Ecto neural progenitor cell (in vitro differentiated cells): ENCODE data around the gene POLE4.

Experiments
- DNase-seq: peaks from one replicate; pipeline ENCODE4 v3.0.0-alpha.2; 2018; ENCODE audit warnings: low spot score

POLE4 gene

DNA sequence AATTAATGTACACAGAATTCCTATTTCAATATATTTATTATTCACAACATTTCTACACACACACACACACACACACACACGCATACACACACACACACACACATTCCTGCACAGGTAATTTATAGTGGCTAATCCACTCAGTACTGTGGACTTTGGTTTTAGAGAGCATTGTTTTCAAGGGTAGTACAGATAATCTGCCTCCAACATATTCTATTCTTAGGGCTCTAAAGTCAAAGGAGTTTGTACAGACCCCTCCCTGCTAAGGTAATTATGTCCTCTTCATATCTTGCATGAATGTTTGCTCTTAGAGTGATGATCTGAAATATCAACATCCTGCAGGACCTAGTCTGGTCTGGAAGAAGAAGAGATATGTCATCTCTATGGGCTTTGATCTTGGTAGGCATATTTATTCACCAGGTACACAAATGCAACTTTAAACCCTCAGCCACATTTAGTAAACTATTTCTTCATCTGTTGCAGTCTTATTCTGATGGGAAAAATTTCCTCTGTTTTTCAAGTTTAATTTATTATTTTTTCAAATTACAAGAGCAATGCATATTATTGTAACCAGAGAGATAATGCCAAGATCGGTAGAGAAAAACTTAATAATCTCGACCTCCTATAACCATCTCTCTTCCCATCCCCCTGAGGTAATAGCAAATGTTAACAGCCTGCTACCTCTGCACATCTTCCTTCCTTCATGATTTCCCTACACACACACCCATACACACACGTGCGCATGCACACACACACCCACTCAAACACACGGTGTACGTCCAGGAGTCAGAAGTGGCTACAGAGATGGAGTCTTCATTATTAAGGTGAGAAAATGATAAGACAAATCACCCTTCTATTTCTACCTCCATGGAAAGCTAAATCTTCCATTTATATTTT lies 18.3 kb upstream of the POLE4 start:
- DNase-seq, result no peak

DNA sequence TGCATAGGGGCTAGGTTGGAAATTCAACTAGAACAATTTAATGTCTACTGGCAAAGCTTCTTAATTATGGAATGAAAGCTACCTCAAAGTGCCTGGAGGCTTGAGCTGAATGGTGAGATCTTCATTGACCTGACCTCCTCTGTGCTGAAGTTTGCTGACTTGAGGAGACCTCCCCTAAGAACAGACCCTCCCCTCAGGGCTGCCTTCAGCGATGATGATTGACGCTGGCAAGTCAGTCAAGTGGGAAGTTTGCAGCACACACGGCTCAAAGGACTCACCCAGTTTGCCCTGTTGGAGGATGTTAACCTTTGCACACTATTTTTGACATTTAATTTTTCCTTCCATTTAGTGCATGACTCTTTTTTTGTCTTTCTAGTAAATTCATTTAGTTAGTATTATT lies 17.2 kb upstream of the POLE4 start:
- DNase-seq, result no peak

DNA sequence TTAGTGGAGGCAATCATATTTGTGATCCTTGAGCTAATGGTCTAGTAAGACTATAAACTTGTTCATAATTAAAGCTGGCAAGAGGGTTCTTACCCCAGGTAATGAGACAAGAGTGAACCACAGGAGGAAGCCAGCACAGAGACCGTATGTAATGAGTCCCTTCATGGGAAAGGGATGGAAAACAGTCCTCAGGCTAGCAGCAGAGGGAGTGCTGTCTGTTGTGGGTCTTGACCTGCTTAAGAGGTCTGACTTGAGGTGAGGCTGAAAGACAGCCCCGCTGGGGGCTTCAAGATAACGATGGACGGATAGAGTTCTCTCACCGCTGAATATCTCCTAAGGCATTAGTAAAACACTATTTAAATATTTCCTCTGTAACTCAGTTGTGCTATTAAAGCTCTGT lies 16.2 kb upstream of the POLE4 start:
- no peak for DNase-seq

DNA sequence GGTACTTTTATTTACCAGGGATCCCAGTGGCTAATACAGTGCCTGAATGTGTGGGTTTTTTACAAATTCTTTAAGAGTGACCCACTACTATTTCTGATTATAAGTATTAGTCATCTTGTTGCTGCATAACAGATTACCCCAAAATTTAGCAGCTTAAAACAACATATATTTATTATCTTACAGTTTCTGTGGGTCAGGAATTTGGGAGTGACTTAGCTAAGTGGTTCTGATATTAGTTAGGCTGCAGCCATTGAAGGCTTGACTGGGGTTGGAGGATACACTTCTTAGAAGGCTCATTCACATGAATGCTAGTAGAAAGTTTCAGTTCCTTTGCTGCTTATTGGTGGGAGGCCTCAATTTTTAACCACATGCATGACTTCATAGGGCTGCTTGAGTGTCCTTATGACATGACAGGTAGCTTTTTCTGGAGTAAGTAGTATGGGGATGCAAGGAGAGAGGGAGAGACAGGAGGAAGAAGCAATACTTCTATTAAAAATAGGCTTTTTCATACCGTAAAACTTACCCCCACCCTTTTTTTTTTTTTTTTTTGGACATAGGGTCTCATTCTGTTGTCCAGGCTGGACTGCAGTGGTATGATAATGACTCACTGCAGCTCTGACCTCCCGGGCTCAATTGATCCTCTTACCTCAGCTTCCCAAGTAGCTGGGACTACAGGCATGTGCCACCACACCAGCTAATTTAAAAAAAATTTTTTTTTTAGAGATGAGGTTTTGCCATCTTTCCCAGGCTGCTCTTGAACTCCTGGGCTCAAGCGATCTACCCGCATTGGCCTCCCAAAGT lies 13.3 kb upstream of the POLE4 start:
- DNase-seq, result no peak

DNA sequence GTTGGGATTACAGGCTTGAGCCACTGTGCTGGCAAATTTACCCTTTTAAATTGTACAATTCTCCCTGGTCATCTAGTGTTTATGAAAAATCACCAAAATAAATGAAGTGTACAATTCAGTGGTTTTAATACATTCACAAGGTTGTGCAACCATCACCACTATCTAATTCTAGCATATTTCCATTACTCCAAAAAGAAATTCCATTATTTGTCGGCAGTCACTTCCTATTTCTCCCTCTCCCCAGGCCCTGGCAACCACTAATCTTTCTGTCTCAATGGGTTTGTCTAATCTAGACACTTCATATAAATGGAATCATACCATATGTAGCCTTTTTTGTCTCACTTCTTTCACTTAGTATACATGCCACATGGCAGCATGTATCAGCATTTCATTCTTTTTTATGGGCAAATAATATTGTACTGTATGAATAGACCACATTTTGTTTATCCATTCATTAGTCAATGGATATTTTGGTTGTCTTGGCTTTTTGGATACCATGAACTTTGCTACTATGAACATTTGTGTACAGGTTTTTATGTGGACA lies 12.6 kb upstream of the POLE4 start:
- DNase-seq, result no peak

DNA sequence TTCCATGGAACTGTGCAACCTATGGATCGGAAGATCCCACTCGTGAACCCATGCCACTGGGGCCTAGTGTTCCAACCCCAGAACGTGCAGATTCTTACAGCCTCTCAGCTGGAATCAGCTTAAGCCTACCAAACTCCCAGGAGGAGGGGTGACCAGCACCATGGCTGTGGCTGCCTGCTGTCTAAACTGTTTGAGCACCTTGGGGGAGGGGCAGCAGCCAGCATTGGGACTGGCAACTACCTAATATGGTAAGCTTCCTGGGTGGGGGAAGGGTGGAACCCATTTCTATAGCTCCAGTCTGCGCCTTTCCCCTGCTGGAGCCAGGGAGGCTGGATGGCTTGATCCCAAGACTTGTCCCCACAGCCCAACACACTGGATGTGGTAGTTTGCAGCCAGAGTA lies 10.7 kb upstream of the POLE4 start:
- no peak for DNase-seq

DNA sequence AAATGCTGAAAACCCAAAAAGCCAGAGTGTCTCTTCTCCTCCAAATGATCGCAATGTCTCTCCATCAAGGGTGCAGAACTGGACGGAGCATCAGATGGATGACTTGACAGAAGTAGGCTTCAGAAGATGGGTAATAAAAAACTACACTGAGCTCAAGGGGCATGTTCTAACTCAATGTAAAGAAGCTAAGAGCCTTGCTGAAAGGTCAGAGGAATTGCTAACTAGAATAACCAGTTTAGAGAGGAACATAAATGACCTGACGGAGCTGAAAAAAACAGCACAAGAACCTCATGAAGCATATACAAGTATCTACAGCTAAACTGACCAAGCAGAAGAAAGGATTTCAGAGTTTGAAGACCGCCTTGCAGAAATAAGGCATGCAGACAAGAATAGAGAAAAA lies 9.7 kb upstream of the POLE4 start:
- DNase-seq, result no peak

DNA sequence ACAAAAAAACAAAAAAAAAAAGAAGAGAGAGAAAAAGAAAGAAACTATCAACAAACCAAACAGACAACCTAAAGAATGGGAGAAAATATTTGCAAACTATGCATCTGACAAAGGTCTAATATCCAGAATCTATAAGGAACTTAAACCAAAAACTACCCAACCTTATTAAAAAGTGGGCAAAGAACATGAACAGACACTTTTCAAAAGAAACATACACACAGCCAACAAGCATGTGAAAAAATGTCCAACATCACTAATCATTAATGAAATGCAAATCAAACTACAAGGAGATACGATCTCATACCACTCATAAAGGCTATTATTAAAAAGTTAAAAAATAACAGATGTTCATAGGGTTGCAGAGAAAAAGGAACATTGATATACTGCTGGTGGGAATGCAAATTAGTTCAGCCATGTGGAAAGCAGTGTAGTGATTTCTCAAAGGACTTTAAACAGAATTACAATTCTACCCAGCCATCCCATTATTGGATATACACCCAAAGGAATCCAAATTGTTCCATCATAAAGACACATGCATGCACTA lies 7.2 kb upstream of the POLE4 start:
- DNase-seq, result no peak

DNA sequence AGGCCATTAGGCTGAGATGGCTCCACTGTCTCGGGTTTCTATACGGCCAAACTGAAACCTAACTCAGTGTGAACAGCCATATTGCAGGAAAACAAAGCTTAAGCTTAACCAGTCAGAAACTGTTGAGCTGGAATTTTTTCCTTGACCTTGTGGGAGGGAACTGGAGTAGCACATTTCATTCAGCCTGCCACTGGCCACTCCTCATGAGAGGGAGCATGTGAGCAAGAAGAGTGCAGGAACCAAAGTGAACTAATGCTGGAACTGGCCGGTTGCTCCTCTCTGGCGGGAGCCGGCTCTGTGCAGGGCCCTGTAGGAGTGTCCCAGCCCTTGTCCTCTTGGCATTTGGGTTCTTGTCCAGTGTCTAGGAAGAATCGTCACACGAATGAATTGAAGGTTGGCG lies 5.9 kb upstream of the POLE4 start:
- DNase-seq, result no peak

DNA sequence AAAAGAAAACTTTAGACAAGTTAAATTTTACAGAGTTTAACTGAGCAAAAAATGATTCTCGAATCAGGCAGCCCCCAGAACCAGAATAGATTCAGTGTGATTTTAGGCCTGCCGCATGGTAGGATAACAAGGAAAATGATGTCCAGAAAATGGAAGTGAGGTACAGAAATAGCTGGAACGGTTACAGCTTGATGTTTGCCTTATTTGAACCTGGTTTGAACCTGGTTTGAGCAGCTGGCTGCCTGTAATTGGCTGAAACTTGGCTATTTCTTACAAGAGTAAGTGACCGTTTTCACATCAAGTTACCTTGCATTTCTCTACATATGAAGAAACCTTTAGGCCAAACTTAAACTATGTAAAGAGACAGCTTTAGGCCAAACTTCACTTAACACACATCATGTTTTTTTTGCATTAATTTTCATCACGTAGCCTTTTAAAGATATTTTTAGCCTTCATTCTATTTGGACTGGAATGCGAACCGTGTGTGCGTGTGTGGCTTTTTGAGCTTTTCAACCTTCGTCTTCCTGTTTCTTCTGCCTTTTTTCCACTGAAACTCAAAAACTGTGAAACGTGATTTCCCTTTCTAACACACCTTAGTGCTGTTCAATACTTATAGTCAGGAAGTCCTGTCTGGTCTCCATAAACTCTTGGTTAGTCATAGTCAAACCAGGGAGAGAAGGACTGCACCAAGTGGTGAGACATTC lies 4.5 kb upstream of the POLE4 start:
- DNase-seq, result no peak

DNA sequence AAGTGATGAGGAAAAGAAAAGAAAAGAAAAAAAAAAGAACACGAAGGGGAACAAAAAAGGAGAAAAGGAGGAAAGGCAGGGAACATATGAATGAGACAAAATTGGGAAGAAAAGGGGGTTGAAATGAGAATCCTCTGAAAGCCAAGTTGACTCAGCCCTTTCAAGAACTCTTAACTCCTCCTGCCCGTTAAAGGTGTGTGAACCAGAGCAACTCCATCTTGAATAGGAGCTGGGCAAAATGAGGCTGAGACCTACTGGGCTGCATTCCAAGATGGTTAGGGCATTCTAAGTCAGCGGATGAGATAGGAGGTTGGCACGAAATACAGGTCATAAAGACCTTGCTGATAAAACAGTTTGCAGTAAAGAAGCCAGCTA lies 4.0 kb upstream of the POLE4 start:
- DNase-seq, result no peak

DNA sequence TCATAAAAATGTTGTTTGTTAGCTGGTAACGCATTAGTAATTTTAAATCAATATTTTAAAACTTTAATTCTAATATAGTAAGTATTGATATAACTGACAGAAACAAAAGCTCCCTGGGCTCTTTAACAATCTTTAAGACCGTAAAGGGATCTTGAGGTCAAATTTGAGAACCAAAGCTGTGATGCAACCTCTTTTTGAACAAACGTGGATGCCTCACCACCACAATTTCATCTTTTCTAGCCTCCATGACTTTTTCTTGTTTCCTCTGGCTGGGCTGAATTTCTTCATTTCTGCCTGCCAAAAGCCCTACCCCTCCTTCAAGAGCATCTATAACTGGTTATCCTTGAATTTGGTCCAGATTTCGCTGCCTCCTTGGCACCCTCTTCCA lies 563 bp upstream of the POLE4 start:
- DNase-seq, result no peak

DNA sequence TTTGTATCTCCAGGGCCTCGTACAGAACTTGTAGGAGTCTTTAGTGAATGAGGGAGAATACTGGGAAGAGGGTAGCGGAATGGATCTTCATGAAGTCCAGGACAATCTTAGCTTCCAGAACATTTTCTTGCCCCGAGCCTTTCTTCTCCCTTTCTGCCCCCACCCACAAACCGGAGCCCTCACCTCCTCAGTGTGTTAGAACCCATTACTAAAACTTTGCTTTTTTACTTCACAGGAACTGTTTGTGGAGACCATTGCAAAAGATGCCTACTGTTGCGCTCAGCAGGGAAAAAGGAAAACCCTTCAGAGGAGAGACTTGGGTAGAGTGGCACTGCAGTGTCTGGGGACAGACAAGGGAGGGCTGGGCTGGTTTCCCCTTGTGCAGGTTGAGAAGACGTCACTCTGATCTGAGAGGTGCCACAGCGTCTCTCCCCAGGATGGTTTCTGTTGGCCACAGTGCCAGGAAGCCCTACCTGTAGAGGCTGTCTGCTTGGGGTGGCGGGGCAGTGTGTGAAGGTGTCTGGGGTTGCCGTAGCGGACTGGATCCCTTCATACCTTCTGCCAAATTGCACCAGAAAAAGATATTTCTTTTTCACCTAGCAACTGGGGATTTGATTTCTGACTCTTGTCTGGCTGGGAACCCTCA lies 786 bp downstream of the POLE4 start:
- no peak for DNase-seq

DNA sequence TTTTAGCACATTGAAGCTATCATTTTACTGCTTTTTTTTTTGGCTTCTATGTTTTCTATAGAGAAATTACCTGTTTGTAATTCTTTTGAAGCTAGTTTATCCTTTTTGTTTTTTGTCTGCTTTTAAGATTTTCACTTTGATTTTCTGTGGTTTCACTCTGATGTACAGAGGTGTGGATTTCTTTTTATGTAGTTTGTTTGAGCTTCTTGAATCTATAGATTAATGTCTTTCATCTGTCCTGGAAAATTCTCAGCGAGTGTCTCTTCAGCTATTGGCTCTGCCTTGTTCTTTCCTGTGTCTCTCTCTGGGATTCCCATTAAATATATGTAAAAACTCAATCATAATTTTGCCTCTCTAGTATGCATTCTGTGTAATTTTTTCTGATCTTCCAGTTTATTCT lies 8.4 kb downstream of the POLE4 start:
- DNase-seq, result no peak

DNA sequence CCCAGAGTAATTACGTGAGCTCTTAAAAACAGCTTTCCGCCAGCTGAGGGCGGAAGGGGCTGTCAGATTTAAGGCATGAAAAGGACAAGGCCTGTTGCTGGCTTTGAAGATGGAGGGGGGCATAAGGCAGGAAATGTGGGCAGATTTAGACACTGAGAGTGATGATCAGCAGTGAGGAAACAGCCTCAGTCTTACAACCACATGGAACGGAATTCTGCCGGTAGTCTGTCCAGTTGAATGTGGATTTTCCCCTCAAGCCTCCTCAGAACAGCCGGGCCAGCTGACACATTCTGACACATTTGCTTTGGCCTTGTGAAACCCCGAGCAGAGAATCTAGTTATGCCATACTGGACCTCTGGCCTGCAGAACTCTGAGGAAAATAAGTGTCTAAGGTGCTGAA lies 16.6 kb downstream of the POLE4 start:
- DNase-seq, result no peak

DNA sequence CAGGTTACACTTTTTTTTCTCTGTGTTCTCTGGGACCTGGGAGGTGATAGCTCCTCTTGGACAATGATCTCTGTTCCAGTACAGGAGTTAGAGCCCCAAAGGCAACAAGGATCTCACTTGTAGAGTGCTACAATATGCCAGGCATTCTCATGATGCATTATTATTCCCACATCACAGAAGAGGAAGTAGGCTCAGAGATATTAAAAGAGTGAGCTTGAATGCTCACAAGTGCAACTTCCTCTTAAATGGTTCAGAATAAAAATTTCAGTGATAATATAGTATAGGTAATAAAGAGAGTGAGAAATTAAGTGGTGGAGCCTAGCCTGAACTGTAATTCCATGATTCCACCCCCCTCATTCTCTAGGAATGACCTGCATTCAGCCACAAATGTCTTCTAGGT lies 21.4 kb downstream of the POLE4 start:
- DNase-seq, result no peak

DNA sequence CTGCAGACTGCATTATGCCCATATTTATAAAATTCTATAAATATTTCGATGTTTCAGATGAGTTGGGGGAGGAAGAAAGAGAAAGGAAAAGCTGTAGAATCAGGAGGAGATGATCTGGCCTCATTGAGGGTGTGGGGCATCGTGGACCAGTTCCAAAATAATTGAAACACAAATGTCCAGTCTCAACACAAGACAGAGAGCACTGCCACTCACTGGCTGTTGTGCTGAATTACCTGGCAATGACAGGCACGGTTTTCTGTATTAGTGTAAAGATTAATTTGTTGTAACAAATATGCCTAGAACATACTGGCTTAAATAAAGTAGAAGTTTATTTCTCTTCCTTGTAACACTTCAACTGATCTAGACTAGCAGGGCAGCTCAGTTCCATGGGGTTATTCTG lies 24.1 kb downstream of the POLE4 start:
- no peak for DNase-seq

DNA sequence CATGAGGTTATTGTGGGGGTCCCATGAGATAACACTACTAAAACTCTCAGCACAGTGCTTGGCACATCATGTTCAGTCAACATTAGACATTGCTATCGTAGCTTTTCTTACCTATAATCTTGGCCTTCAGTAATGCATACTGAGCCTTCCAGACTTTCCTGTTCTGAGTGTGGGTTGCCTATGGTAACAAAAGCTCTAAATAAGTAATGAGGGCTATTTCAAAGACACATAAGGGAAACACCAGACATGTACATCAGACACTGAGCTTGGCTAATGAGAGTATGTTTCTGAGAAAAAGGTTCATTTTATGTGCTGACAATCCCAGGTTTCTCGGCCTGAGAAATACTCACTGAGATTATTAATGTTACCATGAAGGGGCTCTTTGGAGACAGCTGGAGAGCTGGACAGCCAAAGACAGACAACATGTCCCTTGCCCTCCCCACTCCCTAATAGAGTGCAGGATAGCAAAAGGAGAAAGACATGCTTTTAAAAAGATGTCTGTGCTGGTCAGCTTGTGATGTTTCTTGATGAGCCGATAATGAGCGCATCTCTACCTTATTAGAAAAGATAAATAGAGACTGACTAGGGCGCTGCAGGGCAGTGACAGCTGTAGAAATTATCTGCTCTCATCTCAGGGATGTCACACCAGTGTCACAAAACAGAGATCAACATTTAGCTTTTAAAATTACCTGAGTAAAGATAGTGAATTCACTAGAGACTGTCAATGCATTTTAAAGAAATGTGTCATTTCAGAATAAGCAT lies 25.4 kb downstream of the POLE4 start:
- DNase-seq, result no peak

DNA sequence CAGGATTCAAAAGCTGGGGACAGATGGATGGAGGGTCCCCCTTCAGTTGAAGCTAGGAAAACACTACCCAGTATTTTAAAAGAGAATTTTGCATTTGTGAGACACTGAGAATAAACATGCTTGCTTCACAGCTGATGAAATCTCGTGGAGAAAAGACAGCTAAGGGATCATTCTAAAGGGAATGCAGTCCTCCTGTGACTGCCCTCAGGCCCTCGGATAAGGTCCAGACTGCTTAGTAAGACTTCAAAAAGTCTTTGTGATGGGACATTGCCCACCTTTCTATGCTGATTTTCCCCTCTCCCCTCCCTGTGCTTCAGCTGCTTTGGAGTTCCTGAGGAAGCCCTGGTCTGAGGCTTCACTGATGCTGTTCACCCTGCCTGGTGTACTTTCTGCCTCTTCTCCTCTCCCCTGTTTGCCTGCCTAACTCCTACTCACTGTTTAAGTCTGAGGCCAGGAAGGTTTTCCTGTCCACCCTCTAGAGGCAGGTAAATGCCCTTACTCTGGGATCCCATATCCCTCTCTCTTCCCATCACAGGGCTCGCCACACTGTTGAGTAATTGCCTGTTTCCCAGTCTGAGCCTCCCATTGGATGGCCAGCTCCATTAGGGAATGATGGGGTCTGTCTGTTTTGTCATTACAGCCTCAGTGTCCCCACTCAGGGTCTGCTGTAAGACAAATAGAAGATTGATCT lies 26.6 kb downstream of the POLE4 start:
- no peak for DNase-seq

DNA sequence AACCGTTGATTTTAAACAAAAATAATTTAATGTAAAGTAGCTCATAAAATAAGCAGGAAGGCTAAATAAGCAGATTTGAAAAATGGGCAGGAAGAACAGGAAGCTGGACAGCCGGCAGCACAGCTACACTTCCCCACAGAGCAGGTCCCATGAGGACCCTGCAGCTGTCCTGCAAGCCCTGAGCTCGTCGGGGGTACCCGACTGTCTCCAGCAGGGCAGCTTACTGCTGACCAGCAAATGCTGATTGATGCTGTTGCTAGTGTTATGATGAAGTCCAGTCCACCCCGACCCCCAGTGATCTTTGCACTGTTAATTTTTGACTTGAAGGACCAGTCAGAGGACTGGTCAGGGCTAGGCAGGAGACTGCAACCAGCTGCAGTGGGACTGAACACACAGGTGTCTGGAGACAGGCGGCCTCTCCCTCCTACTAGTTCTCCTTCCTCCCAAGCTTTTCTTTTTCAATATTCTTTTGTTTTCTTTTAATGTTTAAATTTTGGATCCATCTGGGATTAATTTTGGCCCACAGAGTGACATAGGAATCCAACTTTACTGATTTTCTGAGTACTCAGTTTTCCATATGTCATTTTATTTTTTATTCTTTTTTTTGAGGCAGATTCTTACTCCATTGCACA lies 27.7 kb downstream of the POLE4 start:
- no peak for DNase-seq
